HG03135 (cell line): ENCODE data around the gene SMAD3.
A peak's percentile ranks its signal among the peaks of the same experiment; 100 is the strongest.
"Not testable (repeated sequence)": the region's sequence is repeated elsewhere in the genome, so short reads cannot be mapped to it uniquely, and the experiment has no call there.

ENCODE experiments used
- ATAC-seq: cut with Tn5 transposase; IDR thresholded peaks from one replicate; pipeline ENCODE4 v1.9.1; 2021; ENCODE audit warnings: mild to moderate bottlenecking, moderate library complexity; ENCODE audit not compliant: unreplicated experiment

SMAD3 gene

GRCh38 chr15:67062369-67062985 lies 2.9 kb upstream of the SMAD3 start:
- ATAC-seq = no peak

DNA sequence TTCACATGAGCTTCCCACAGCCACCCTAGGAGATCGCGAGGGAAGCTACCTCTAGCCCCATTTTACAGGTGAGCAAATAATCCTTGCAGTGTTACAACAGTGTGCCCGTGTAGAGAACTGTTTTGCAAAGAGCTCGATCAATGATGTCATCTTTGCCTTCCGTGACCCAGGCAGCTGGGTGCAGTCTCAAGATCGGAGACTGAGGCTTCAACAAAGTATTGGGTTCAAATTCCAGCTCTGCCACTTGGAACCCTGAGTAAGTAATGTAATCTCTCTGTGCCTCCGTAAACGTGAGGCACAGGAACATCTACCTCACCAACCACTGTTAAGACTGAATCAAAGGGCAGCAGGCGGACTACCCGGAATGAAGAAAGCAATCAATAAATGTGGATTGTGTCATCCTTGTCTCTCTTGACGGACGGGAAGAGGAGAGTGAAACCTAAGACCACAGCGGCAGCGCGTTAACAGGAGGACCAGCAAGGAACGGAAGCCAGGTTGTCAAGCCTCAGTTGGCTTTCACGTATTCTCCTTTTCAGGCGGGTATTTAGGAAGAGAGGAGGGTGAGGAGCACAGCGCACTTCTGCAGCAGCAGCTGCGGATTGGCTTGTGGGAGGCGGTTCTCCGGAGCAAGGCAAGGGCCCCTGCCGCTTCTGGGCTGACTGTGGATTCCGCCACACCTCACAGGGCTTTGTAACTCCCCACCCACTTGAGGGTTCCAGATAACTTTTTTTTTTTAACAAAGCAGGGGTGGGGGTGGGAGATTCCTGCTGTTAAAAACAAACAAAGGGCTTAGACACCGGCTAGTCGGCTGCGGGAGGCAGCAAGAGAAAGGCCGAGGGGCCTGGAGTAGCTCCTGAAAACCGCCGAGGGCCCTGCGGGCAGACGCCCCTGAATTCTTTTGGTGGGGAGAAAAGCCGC lies 1.5 kb upstream of the SMAD3 start:
- no peak for ATAC-seq

DNA sequence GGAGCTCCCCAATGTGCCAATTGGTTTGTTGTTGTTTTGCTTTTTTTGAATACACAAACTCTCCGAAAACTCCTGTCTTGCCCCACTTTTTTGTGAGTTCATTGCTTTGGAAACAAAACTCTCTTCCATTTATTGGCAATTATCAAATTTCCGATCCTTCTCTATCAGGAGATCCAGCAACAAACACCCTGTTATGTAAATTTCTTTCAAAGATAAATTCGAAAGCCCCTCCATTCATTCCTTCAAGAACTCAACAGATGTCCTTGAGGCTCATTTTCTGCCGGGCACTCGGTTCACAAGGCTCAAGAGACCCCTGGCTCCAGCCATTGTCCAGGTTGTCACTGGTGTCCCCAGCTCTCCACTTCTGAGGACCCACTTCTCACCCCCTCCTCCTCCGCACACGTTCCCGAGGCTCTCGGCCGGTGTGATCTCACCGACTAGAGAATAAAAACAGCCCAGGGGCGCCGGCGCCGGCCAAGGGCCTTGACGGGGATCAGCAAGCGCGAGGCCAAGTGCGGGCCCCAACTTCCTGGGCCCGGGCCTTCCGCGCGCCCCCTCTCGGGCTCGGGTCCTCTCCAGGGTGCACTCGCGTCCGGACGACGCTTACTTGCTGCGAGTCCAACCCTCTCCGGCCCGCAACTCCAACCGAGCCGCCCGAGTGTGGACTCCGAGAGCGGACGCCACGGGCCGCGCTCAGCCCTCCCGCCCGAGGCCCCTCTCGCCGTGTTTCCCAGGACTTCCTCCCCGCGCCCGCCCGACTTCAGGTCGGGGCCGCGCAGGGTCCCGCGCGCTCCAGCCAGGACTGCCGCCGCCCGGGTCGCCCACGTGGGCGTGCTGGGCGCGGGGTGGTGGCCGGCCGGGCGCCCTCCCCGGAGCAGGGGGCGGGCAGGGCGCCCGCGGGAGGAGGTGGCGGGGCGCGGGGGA lies 533 bp upstream of the SMAD3 start:
- ATAC-seq = peak; percentile 13

DNA sequence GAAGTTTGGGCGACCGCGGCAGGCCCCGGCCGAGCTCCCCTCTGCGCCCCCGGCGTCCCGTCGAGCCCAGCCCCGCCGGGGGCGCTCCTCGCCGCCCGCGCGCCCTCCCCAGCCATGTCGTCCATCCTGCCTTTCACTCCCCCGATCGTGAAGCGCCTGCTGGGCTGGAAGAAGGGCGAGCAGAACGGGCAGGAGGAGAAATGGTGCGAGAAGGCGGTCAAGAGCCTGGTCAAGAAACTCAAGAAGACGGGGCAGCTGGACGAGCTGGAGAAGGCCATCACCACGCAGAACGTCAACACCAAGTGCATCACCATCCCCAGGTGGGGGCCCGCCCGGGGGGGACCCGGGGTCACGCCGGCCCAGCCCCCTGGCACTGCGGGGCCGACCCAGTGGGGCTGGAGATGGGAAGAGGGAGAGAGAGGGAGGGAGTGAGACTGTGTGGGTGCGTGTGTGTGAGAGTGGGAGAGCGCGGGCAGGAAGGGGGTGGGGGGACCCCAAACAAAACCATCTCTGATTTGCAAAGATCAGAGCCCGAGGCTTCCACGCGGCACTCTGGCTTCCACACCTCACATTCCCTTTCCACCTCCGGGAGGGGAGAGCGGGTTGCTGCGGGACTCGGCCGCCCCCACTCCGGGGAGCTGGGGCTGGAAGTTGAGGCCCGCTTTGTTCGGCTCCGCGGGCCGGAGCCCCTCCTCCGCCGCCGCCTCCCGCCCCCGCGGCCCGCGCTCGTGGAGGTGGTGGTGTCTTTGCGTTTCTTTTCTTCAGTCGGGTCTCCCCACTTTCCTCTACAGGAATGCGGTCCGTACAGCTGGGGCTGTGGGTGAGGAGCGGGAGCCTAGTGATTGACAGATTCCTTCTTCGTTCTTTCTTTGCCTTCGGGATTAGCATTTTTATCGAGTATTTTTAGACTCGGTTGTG lies 898 bp downstream of the SMAD3 start:
- no peak for ATAC-seq

DNA sequence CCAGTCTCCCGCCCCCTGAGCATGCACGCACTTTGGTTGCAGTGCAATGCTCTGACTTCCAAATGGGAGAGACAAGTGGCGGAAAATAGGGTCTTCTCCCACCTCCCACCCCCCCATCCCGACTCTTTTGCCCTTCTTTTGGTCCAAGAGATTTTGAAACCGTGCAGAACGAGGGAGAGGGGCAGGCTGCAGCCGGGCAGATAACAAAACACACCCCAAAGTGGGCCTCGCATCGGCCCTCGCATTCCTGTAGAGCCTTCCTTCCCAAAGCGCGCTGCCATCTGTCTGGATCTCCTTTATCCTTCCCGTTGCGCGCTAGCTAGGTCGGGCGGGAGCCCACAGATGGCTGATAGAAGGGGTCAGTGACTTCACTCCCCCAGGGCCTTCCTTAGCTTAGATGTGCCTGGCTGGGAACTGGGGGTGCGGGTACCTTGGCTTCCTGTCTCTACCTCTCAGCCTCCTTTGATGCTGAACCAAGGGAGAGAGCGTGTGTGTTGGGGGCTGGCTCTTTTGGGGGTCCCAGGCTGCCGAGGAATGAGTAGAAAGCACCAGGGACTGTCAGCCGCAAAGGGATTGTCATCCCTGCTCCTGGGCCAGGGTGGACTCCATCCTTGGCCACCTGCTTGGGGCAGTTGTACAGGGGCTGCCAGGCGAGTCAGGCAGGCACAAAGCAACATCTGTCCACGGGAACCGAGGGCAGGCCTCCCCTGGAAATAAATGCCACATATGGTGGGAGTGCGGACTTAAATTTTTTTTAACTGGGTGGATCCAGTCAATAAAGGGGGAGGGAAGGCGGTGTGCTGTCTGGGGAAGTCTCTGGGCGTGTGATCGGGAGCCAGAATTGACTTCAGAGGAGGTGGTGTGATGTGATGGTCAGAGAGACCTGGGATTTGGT lies 1.8 kb downstream of the SMAD3 start:
- no peak for ATAC-seq

DNA sequence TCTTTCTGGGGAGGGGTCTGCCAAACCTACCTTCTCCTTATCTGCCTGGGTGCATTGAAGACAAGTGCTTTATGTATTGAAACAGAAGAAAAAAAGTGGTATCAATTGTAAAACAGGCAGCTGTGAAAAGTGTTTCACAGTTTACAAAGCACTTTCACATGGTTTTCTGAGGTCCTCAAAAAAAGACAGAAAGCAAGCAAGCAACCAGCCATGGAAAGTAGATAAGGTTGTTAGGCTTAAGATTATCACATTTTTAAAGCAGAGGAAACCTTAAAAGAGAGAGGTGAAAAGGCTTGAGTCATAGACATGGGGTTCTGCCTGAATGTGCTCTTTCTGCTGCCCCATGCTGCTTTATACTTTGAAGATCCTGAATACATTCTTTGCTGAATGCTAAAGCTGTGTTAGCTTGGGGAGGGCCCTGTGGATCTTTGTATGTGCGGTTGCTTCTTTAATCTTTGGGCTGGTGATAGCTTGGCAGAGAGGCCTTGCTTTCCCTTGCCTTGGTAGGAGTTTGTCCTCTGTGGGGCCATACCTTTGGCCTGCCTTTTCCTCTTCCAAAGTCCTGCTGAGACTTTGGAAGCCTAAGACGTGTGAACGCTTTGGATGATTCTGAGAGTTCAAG lies 2.6 kb downstream of the SMAD3 start:
- no peak for ATAC-seq

- no peak for ATAC-seq
Observed at GRCh38 chr15:67068710-67069400, 3.5 kb downstream of the SMAD3 start.

DNA sequence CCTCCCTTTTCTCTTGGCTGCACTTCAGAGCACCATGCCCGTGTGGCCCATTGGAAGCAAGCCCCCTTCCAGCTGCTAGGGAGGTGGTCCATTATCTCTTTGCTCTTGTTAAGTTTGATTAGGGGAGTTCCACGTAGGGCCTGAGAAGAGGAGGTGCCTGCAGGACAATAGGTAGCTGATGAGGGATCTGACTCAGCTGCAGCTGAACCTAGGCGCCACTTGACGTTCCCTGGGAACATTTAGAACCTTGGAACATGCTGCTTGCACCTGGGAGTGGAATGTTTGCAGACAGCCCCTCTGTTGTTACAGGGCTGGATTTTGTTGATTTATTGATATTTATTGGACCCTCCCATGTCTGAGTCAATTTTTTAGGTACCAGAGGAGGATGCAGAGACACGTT lies 4.7 kb downstream of the SMAD3 start:
- no peak for ATAC-seq

GRCh38 chr15:67070892-67071664 lies 5.7 kb downstream of the SMAD3 start:
- no peak for ATAC-seq

- no peak for ATAC-seq
Observed at GRCh38 chr15:67072442-67072841, 7.0 kb downstream of the SMAD3 start.

DNA sequence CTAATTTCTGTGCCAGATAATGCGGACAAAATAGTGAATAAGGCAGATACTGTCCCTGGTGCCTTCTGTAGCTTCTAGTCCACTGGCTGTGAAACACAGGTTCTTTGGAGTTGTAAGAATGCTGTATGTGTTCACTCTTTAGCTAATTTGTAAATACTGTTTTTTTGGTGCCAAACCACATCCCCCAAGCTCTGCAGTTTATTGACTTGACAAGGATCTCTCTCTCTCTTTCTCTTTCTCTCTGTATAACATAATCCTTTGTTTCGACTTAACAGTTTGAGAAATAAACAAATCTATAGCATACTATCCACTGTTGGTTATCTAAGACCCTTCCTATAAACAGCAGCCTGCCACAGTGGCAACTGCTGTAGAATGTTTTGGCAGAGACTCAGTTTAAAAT lies 7.6 kb downstream of the SMAD3 start:
- no peak for ATAC-seq

GRCh38 chr15:67074886-67075229 lies 9.5 kb downstream of the SMAD3 start:
- no peak for ATAC-seq

- not testable (repeated sequence) for ATAC-seq
Observed at GRCh38 chr15:67075555-67076135, 10.2 kb downstream of the SMAD3 start.

DNA sequence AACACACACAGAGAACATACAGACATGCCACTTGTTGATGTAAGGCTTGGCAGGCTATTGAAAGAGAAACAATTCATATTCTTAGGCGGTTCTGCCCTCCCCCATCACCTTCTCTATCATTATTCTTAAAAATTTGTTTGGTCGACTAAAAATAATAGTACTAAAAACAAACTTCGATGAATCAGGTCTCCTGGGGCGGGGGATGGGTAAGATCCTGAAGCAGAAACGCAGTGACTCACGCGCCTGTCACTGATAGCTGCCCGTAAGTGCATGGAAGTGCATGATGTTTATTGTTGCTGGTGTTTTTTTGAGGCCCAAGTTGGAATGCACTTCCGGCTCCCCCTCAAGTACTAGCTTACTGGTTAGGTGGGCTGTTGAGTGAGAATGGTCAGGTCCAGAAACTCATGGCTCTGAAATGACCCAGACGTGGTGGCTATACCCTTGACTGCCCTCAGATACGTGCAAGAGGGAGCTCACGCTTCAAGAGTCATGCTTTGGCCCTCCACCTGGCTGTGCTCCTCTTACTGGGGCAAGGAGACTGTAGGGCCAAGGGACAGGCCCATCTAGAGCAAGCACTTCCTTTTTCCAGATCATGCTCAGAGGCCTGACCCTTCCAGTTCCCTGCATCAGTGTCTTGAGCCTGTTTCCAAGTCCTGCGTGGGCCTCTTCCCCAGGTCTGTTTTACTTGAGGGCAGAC lies 10.9 kb downstream of the SMAD3 start:
- peak; percentile 41 for ATAC-seq

GRCh38 chr15:67077641-67078215 lies 12.3 kb downstream of the SMAD3 start:
- no peak for ATAC-seq

GRCh38 chr15:67079361-67079760 lies 14.0 kb downstream of the SMAD3 start:
- no peak for ATAC-seq
